ENCODE results near the gene SLC44A5.
A peak's percentile ranks its signal among the peaks of the same experiment; 100 is the strongest.

Gene SLC44A5

GRCh38 chr1:75341537-75341936 lies 269.4 kb downstream of the SLC44A5 start:
- no peak for DNase-seq (ENCODE audit: insufficient read length)
- FAIRE-seq, result no peak
- TF ChIP-seq POLR2A (IDR thresholded peaks at IDR 0.05; ENCODE audit: low read depth, low read length) (no peak), POLR2AphosphoS5 (IDR thresholded peaks at IDR 0.05; ENCODE audit: low read depth, low read length) (no peak), TAF1 (IDR thresholded peaks at IDR 0.05; ENCODE audit: borderline replicate concordance, low read depth, low read length) (no peak)

GRCh38 chr1:75338616-75339483 lies 272.1 kb downstream of the SLC44A5 start:
- FAIRE-seq, result peak; percentile 69

GRCh38 chr1:75334876-75335389 lies 276.0 kb downstream of the SLC44A5 start:
- TF ChIP-seq POLR2AphosphoS5 (IDR thresholded peaks at IDR 0.05; ENCODE audit: low read depth, low read length), result no peak
- no peak for TF ChIP-seq TAF1 (IDR thresholded peaks at IDR 0.05; ENCODE audit: borderline replicate concordance, low read depth, low read length)
- TF ChIP-seq POLR2A (IDR thresholded peaks at IDR 0.05; ENCODE audit: low read depth, low read length), result no peak
- FAIRE-seq, result no peak
- no peak for DNase-seq (ENCODE audit: insufficient read length)

More at GRCh38 chr1:75338616-75339483, 272.1 kb downstream of the SLC44A5 start:
- TF ChIP-seq POLR2AphosphoS5 (IDR thresholded peaks at IDR 0.05; ENCODE audit: low read depth, low read length), result no peak
- no peak for TF ChIP-seq POLR2A (IDR thresholded peaks at IDR 0.05; ENCODE audit: low read depth, low read length)
- no peak for TF ChIP-seq TAF1 (IDR thresholded peaks at IDR 0.05; ENCODE audit: borderline replicate concordance, low read depth, low read length)
- DNase-seq (ENCODE audit: insufficient read length), result no peak

- FAIRE-seq, result no peak
- DNase-seq (ENCODE audit: insufficient read length), result no peak
- TF ChIP-seq POLR2AphosphoS5 (IDR thresholded peaks at IDR 0.05; ENCODE audit: low read depth, low read length) (no peak), POLR2A (IDR thresholded peaks at IDR 0.05; ENCODE audit: low read depth, low read length) (no peak), TAF1 (IDR thresholded peaks at IDR 0.05; ENCODE audit: borderline replicate concordance, low read depth, low read length) (no peak)
Observed at GRCh38 chr1:75330624-75331023, 280.3 kb downstream of the SLC44A5 start.

- TF ChIP-seq POLR2A (IDR thresholded peaks at IDR 0.05; ENCODE audit: low read depth, low read length) (no peak), TAF1 (IDR thresholded peaks at IDR 0.05; ENCODE audit: borderline replicate concordance, low read depth, low read length) (no peak), POLR2AphosphoS5 (IDR thresholded peaks at IDR 0.05; ENCODE audit: low read depth, low read length) (no peak)
- DNase-seq (ENCODE audit: insufficient read length) (no peak), FAIRE-seq (no peak)
Observed at GRCh38 chr1:75328691-75329090, 282.2 kb downstream of the SLC44A5 start.

- FAIRE-seq (no peak), DNase-seq (ENCODE audit: insufficient read length) (no peak)
- no peak for TF ChIP-seq POLR2A (IDR thresholded peaks at IDR 0.05; ENCODE audit: low read depth, low read length)
- no peak for TF ChIP-seq POLR2AphosphoS5 (IDR thresholded peaks at IDR 0.05; ENCODE audit: low read depth, low read length)
- no peak for TF ChIP-seq TAF1 (IDR thresholded peaks at IDR 0.05; ENCODE audit: borderline replicate concordance, low read depth, low read length)
Observed at GRCh38 chr1:75327395-75327794, 283.5 kb downstream of the SLC44A5 start.

- DNase-seq (ENCODE audit: insufficient read length) (no peak), FAIRE-seq (no peak)
- TF ChIP-seq POLR2AphosphoS5 (IDR thresholded peaks at IDR 0.05; ENCODE audit: low read depth, low read length), result no peak
- no peak for TF ChIP-seq TAF1 (IDR thresholded peaks at IDR 0.05; ENCODE audit: borderline replicate concordance, low read depth, low read length)
- TF ChIP-seq POLR2A (IDR thresholded peaks at IDR 0.05; ENCODE audit: low read depth, low read length), result no peak
Observed at GRCh38 chr1:75317976-75318375, 292.9 kb downstream of the SLC44A5 start.

- FAIRE-seq, result no peak
- no peak for DNase-seq (ENCODE audit: insufficient read length)
- TF ChIP-seq POLR2A (IDR thresholded peaks at IDR 0.05; ENCODE audit: low read depth, low read length) (no peak), POLR2AphosphoS5 (IDR thresholded peaks at IDR 0.05; ENCODE audit: low read depth, low read length) (no peak), TAF1 (IDR thresholded peaks at IDR 0.05; ENCODE audit: borderline replicate concordance, low read depth, low read length) (no peak)
Observed at GRCh38 chr1:75316230-75316629, 294.7 kb downstream of the SLC44A5 start.

- FAIRE-seq, result no peak
- TF ChIP-seq TAF1 (IDR thresholded peaks at IDR 0.05; ENCODE audit: borderline replicate concordance, low read depth, low read length) (no peak), POLR2AphosphoS5 (IDR thresholded peaks at IDR 0.05; ENCODE audit: low read depth, low read length) (no peak), POLR2A (IDR thresholded peaks at IDR 0.05; ENCODE audit: low read depth, low read length) (no peak)
- no peak for DNase-seq (ENCODE audit: insufficient read length)
Observed at GRCh38 chr1:75312620-75313019, 298.3 kb downstream of the SLC44A5 start.

- TF ChIP-seq TAF1 (IDR thresholded peaks at IDR 0.05; ENCODE audit: borderline replicate concordance, low read depth, low read length) (no peak), POLR2AphosphoS5 (IDR thresholded peaks at IDR 0.05; ENCODE audit: low read depth, low read length) (no peak), POLR2A (IDR thresholded peaks at IDR 0.05; ENCODE audit: low read depth, low read length) (no peak)
- DNase-seq (ENCODE audit: insufficient read length), result no peak
- FAIRE-seq, result peak; percentile 58
Observed at GRCh38 chr1:75310067-75310466, 300.8 kb downstream of the SLC44A5 start.

- no peak for FAIRE-seq
- no peak for TF ChIP-seq POLR2AphosphoS5 (IDR thresholded peaks at IDR 0.05; ENCODE audit: low read depth, low read length)
- TF ChIP-seq TAF1 (IDR thresholded peaks at IDR 0.05; ENCODE audit: borderline replicate concordance, low read depth, low read length), result no peak
- DNase-seq (ENCODE audit: insufficient read length), result no peak
Observed at GRCh38 chr1:75308365-75308764, 302.5 kb downstream of the SLC44A5 start.

- TF ChIP-seq POLR2A (IDR thresholded peaks at IDR 0.05; ENCODE audit: low read depth, low read length), result no peak
- FAIRE-seq (no peak), DNase-seq (ENCODE audit: insufficient read length) (no peak)
Observed at GRCh38 chr1:75305061-75305460, 305.9 kb downstream of the SLC44A5 start.
